Panc1 (cell line): ENCODE data around the gene TBC1D16. TPM values are rescaled to one million over a fixed set of nuclear protein-coding genes. Genes with fewer than 3 reads are reported as not detected.

Source experiments
- ATAC-seq: fragments of 200-7000 bp; cut with Tn5 transposase; 2 replicates; pipeline ENCODE4 v1.9.1; 2020; ENCODE audit warnings: mild to moderate bottlenecking, moderate library complexity
- BruUV-seq: library from RNA; stranded (reverse); fragments of 400-500 nt; replicated peaks from 2 replicates; lab custom pipeline; 2021; lab: Mats Ljungman, UMichigan
- CTCF ChIA-PET: fragments of 300-600 bp; sonication (Branson Sonifier 250); formaldehyde crosslinking; loops from one replicate; lab custom pipeline; 2022; ENCODE audit warnings: antibody characterized with exemption; lab: Charles Lee
- POLR2A ChIA-PET: fragments of 300-600 bp; sonication (Branson Sonifier 250); formaldehyde crosslinking; loops from one replicate; lab custom pipeline; 2022; ENCODE audit warnings: antibody characterized with exemption; lab: Charles Lee
- DNase-seq: peaks from one replicate; pipeline ENCODE4 v3.0.0-alpha.2; 2010; ENCODE audit warnings: low read depth, low spot score
- H3K27ac ChIP-seq: 2 replicates; pipeline ENCODE4 v1.5.1; 2011; ENCODE audit warnings: mild to moderate bottlenecking, low read length, inconsistent platforms
- H3K27me3 ChIP-seq: fragments of 200-500 bp; sonication (Bioruptor generic); 2 replicates; pipeline ENCODE4 v1.6.0; 2014; ENCODE audit warnings: low read length, inconsistent platforms; ENCODE audit not compliant: control insufficient read depth, insufficient read depth
- H3K36me3 ChIP-seq: fragments of 200-500 bp; sonication (Bioruptor generic); 2 replicates; pipeline ENCODE4 v1.5.1; 2014; ENCODE audit warnings: inconsistent platforms, mild to moderate bottlenecking, low read length, moderate library complexity; ENCODE audit not compliant: control insufficient read depth, insufficient read depth
- H3K4me1 ChIP-seq: 2 replicates; pipeline ENCODE4 v1.5.1; 2011; ENCODE audit warnings: inconsistent platforms, mild to moderate bottlenecking, low read length, moderate library complexity; ENCODE audit not compliant: control insufficient read depth, insufficient read depth
- H3K4me3 ChIP-seq, 2 experiments: 2 replicates each; pipeline ENCODE4 v1.5.1; 2011 to 2012; ENCODE audit warnings: low read depth in 2 of 2, low read length in 2 of 2, mild to moderate bottlenecking in 2 of 2, inconsistent platforms in 1 of 2, moderate library complexity in 1 of 2
- H3K9me3 ChIP-seq: fragments of 200-500 bp; sonication (Bioruptor generic); 2 replicates; pipeline ENCODE4 v1.5.1; 2014; ENCODE audit warnings: low read depth, mild to moderate bottlenecking, inconsistent platforms, low read length, moderate library complexity; ENCODE audit not compliant: control insufficient read depth, insufficient read depth
- CTCF ChIP-seq: fragments of 450-650 bp; IDR thresholded peaks from 2 replicates; pipeline ENCODE4 v1.5.1; 2017; ENCODE audit warnings: mild to moderate bottlenecking
- POLR2AphosphoS5 ChIP-seq: IDR thresholded peaks from 2 replicates; pipeline ENCODE4 v1.6.1; 2012; ENCODE audit warnings: mild to moderate bottlenecking, low read depth, low read length, moderate library complexity
- REST ChIP-seq, 2 experiments: IDR thresholded peaks; 2 replicates each; pipeline ENCODE4 v1.6.1; 2011 to 2012; ENCODE audit warnings: low read depth in 2 of 2, control low read depth in 1 of 2, low read length in 1 of 2, mild to moderate bottlenecking in 1 of 2, moderate library complexity in 1 of 2; ENCODE audit not compliant: insufficient read depth in 1 of 2
- SIN3A ChIP-seq: IDR thresholded peaks from 2 replicates; pipeline ENCODE4 v1.6.1; 2012; ENCODE audit warnings: low read depth, mild to moderate bottlenecking, low read length, moderate library complexity, borderline replicate concordance; ENCODE audit not compliant: insufficient read depth
- TCF7L2 ChIP-seq: IDR thresholded peaks from 2 replicates; pipeline ENCODE4 v1.6.1; 2011; ENCODE audit warnings: mild to moderate bottlenecking, low read depth, low read length, inconsistent platforms
- in situ Hi-C: cut with HindIII; loops from 2 replicates; pipeline ENCODE4 v1.10.0; 2016; ENCODE audit warnings: low sequenced_read_pairs, low pct_unique_long_range_greater_than_20kb
- intact Hi-C: fragments of 100-400 bp; cut with micrococcal nuclease; formaldehyde crosslinking; loops from one replicate; pipeline ENCODE4 v1.10.0; 2022; ENCODE audit not compliant: unreplicated experiment
- total RNA-seq: library from RNA; stranded (reverse); gene quantifications from one replicate; pipeline ENCODE4 v1.2.1, GENCODE V29; 2021; ENCODE audit not compliant: unreplicated experiment

The TBC1D16 gene
- total RNA-seq, 1 experiment from 2014 or later = 41.6 TPM

GRCh38 chr17:79927136-79927661 lies 108.5 kb downstream of the TBC1D16 start (continued):
- TF ChIP-seq POLR2AphosphoS5 = no peak

- Histone ChIP-seq H3K4me1 (peaks cover 21% of the 10 kb centered on the region), H3K27ac (no peak overlapping the region), H3K9me3 (no peaks in the 10 kb centered on the region), H3K4me3 (no peak overlapping the region), H3K36me3 (no peaks in the 10 kb centered on the region), H3K27me3 (no peaks in the 10 kb centered on the region)
- ATAC-seq = no peak
- no TSS peak for BruUV-seq
- POLR2A ChIA-PET = interaction anchor here (0.6 kb wide), 1 partner anchor 33 kb away, joined by 7 read pairs; no protein-coding TSS in a partner anchor
- CTCF ChIA-PET = interaction anchor here (0.7 kb wide), 1 partner anchor 881 kb away, joined by 4 read pairs; no protein-coding TSS in a partner anchor
- in situ Hi-C loops = no loop called here
- no peak for DNase-seq
- no peak for TF ChIP-seq CTCF
- no peak for TF ChIP-seq SIN3A
- TF ChIP-seq POLR2AphosphoS5 = no peak
- no peak for TF ChIP-seq REST (IDR thresholded peaks at IDR 0.05; ENCODE audit: insufficient read depth in 1 of 2, low read depth in 2 of 2, low read length in 1 of 2)
- no peak for TF ChIP-seq TCF7L2
- intact Hi-C loops = no loop called here
These were observed 109.0 kb downstream of the TBC1D16 start for GRCh38 chr17:79926605-79927135.

- no peak overlapping the region for H3K4me3 ChIP-seq
- H3K4me1 ChIP-seq = peaks cover 17% of the 10 kb centered on the region
- ChIA-PET CTCF (interaction anchor here (0.7 kb wide), 1 partner anchor 881 kb away, joined by 4 read pairs; no protein-coding TSS in a partner anchor), POLR2A (interaction anchor here (0.6 kb wide), 1 partner anchor 33 kb away, joined by 7 read pairs; no protein-coding TSS in a partner anchor)
- DNase-seq (no peak), ATAC-seq (no peak)
- no TSS peak for BruUV-seq
- in situ Hi-C loops (no loop called here), intact Hi-C loops (no loop called here)
- TF ChIP-seq CTCF (no peak), TCF7L2 (no peak), SIN3A (no peak), POLR2AphosphoS5 (no peak), REST (IDR thresholded peaks at IDR 0.05; ENCODE audit: insufficient read depth in 1 of 2, low read depth in 2 of 2, low read length in 1 of 2) (no peak)
- H3K27me3 ChIP-seq = no peaks in the 10 kb centered on the region
- no peaks in the 10 kb centered on the region for H3K9me3 ChIP-seq
- H3K36me3 ChIP-seq = no peaks in the 10 kb centered on the region
- H3K27ac ChIP-seq = no peak overlapping the region
These were observed 109.5 kb downstream of the TBC1D16 start for GRCh38 chr17:79926142-79926604.
